NCI-H128 (cell line): ENCODE results near the gene GGA2.
A peak's percentile ranks its signal among the peaks of the same experiment; 100 is the strongest.
"Not testable (repeated sequence)": the region's sequence is repeated elsewhere in the genome, so short reads cannot be mapped to it uniquely, and the experiment has no call there.

ENCODE experiments used
- DNase-seq: peaks from one replicate; lab custom pipeline; 2025; ENCODE audit not compliant: unreplicated experiment; lab: John Stamatoyannopoulos, UW

Gene GGA2

DNA sequence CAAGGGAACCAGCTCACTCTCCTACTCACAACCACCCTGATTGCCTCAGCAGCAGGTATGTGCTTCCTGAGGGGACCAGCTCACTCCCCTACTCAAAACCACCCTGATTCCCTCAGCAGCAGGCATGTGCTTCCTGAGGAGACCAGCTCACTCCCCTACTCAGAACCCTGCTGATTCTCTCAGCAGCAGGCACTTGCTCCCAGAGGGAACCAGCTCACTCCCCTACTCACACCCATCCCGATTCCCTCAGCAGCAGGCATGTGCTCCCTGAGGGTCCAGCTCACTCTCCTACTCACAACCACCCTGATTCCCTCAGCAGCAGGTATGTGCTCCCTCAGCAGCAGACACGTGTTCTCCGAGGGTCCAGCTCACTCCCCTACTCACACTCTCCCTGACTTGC is 31.2 kb downstream of the GGA2 start:
- DNase-seq: no peak

DNA sequence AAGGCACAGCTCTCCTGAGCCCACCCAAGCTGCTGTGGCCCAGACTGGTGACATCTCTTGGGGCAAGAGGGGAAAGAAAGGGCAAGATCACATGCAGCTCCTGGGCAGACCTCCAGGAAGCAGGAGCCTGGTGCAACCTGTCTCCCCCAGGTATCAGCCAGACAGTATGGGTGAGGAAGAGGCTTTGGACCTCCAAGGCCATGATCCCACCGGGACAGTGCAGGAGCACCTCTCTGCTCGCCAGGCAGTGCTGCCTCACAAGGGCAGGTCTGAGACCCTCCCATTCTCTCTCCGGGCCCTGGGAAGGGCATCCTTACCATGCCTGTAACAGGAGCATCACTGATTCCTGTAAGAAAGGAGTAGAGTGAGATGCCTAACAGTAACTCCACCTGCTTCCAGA is 31.7 kb downstream of the GGA2 start:
- no peak for DNase-seq

DNA sequence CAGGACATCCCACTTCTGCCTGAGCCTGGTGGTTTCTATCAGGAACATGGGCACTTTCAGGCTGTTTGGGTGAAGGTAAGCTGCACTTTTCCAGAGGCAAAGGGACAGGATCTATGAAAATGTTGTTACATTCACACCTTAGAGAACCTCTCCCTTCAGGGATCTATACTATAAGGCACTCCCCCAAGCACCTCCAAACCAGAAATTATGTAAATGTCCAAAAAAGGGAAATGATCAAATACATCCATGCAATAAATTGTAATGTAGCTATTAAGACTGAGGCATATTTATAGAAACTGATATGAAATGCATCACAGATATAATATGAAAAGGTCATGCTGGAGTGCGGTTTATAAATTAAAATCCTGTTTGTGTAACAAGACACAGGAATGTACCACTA is 34.0 kb downstream of the GGA2 start:
- no peak for DNase-seq

DNA sequence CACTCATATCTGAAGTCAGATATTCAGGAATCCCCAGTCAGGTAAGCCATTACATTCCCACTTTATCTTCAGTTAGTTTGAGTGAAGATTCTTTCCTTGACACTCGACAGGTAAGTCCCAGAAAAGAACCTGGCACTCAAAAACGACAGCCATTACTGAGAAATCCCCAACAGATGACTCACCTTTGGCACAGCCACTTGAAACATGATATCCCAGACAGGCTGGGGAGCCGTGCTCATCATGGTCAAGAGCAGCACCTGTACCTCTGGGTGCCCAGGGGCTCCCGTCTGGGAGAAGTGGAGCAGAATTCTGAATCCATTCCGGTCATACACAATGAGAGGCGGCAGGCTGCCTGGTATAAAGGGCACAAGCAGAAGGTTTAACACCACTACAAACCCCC is 40.5 kb downstream of the GGA2 start:
- DNase-seq: no peak

GRCh38 chr16:23466162-23466885 is 44.0 kb downstream of the GGA2 start:
- DNase-seq: no peak

- DNase-seq: no peak
Measured at GRCh38 chr16:23465179-23465578, 45.1 kb downstream of the GGA2 start.

DNA sequence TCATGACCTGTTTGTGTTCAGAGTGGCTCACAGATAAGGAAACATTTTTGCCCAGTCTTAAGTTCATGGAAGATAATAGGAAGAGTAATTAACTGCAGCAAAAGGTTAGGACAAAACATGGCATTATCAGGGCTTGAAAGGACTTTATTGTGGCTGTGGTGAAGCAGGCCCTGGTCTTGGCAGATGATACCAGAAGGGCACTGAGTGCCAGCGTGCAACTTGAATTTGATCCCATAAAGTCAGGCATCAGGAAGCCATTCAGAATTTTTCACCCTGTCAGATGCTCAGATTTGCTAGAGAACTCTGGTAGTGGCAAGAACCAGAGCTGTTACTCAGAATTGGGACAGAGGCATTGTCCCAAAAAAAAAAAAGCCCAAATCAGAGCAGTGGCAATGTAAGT is 46.1 kb downstream of the GGA2 start:
- DNase-seq: no peak

DNA sequence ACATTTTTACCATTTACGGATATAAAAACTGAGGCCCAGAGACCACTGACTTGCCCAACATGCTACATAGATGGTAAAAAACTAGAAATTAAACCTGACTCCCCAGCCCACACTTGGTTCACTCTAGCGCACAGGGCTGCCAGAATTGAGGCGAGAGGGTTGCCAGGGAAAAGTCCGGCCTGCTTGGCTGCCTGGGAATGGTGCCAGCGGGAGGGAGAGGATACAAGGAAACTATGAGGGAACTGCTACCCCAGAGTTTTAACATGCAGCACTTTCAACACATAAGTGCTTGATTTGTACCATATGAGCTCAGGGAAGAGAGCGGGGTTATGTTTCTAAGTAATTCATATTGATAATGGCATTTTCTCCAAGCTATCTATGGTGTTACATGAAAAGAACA is 47.3 kb downstream of the GGA2 start:
- DNase-seq: not testable (repeated sequence)

DNA sequence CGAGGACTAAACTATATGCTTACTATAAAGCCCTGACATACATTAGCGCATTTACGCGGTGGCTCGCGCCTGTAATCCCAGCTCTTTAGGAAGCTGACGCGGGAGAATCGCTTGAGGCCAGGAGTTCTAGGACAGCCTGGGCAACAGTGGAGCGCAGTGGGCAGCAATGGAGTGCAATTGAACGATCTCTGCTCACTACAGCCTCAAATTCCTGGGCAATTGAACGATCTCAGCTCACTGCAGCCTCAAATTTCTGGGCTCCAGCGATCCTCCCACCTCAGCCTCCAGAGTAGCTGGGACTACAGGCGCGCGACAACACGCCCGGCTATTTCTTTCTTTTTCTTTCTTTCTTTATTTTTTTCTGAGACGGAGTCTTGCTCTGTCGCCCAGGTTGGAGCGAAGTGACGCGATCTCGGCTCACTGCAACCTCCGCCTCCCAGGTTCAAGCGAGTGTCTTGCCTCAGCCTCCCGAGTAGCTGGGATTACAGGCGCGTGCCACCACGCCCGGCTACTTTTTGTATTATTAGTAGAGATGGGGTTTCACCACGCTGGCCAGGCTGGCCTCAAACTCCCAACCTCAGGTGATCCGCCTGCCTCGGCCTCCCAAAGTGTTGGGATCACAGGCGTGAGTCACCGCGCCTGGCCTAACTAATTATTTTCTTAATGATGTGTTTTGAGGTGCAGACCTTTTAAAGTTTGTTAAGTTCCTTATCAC is 56.8 kb downstream of the GGA2 start:
- DNase-seq: no peak

DNA sequence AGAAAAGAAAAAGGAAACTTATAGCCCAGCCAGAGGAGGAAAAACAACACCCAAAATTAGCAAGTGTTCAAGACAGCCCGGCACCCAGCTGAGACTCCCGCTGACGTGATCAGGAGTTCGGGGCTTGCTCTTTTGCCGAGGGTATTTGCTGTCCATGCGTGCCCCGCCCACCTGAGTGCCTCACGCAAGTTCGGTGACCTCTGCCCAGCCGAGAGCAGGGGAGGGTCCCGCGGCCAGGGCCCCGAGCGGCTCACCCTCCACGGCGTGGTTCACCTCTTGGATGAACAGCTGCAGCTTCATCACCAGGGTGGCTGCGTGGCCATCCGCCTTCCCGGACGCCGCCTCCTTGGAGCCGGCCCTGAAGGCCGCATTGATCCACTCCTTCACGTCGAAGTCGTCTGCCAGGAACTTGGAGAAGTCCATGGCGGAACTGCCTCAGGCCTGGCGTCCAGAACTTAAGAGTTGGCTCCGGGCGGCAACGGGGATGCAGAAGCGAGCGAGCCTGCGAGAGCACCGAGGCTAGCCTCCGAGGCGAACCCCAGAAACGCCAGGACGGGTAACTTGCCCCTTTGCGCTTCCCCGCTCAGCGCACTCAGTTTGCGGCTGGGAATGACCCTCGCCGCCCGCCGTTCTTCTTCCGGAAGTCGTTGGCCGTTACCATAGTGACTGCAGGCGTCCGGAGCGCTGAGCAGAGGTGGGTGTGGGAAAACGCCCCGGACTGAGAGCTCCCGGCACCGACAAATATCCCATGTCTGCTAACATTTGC is 57.5 kb downstream of the GGA2 start, which contains the start of gene COG7:
Gene COG7, minus strand, starts transcription at position 618 of the 766 bp plus-strand sequence. Its CDS starts 195 bp downstream, at position 423.
- DNase-seq: peak; percentile 19

DNA sequence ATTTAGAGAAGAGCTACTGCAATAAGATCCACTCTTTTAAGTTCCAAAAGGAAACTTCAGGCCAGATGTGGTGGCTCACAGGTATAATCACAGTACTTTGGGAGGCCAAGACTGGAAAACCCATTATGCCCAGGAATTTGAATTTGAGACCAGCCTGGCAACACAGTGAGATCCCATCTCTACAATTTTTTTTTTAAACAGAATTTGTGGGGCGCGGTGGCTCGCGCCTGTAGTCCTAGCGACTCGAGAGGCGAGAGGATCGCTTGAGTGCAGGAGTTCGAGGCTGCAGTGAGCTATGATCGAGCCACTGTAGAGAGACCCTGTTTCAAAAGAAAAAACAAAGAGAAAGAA is 58.1 kb downstream of the GGA2 start:
- no peak for DNase-seq

DNA sequence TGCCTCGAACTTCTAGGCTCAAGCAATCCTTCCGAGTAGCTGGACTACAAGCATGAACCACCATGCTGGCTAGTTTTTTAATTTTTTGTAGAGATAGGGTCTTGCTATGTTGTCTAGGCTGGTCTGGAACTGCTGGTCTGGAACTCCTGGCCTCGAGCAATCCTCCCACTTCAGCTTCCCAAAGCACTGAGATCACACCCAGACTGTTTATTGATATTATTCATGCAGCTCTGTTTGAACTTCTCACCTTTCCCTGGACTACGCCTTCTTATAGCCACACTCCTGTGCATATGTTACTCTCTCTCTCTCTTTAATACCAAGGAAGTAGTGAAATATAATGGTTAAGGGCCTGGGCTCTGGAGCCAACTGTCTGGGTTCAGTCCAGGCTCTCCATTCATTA is 61.9 kb downstream of the GGA2 start:
- no peak for DNase-seq

DNA sequence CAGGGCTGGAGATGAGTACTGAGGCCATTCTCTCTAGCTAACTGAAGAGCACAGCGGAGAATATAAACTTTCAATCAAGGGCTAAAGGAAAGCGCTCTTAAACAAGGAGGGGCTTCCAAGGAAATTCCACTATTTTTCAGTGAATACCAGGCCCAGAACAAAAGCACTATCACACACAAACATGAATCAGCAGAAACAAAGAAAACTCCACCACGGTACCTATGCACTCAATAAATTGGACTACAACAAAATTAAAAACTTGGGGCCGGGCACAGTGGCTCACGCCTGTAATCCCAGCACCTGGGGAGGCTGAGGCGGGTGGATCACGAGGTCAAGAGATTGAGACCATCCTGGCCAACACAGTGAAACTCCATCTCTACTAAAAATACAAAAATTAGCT is 72.8 kb downstream of the GGA2 start:
- DNase-seq: not testable (repeated sequence)

DNA sequence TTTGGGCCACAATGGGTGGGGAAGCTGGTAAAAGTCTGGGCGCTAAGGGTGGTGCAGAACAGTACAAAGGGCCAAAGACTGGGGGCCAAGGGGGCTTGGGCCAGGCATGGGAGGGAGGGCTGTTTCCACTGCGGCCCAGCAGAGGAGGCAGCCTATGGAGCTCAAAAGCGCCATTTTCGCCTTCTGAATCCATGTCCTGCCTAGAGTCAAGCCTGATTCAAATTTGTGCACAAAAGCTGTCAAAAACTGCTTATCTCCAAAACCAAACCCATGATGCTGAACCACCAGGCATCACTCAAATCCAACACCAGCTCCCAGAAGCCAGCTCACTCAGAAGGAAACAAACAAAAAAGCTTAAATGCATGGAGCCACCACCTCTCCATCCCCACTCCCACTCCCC is 73.3 kb downstream of the GGA2 start:
- no peak for DNase-seq

DNA sequence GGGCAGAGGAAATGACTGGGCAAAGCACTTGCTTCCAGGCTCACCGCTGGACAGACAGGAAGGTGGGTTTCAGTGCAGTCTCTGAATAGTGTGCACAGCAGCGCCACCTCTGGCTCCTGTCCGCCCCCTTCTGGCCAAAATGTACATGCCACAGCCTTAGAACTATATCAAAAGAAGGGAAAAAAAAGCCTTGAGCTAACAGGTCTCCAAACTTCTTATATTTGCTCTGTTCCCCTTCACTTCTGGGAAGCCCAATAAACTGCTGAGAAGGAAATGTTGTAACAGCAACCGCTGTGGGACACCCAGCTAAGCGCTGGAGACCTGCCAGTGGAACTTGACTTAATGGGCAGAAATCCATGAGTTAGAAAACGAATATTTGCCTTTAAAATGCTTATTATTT is 74.8 kb downstream of the GGA2 start:
- DNase-seq: no peak

GRCh38 chr16:23434380-23434779 is 75.9 kb downstream of the GGA2 start:
- DNase-seq: peak; percentile 36

DNA sequence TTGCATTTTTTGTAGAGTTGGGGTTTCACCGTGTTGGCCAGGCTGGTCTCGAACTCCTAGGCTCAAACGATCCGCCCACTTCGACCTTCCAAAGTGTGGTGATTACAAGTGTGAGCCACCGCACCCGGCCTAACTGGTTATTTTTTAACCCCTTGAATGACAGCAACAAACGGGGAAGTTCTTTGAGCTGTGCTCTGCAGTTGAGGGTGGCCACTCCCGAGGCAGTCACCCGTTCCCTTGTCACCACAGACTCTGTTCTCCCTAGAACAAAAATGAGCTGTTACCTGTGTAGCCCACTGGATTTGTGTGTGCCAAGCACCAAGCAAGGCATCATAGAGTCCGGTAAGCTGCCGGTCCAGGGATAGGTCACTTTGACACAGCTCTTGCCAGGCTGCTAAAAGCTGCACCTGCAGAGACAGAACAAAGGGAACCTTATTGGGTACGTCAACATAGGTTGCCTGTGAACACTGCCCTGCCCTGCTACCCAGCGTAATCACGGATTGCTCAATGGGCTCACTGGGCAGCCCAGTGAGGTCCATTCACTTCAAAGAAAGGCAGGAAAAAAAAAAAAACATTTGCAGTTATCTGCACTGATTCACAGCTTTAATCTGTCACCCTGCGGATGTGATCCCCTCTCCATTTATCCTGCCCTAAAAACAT is 76.9 kb downstream of the GGA2 start:
- no peak for DNase-seq

DNA sequence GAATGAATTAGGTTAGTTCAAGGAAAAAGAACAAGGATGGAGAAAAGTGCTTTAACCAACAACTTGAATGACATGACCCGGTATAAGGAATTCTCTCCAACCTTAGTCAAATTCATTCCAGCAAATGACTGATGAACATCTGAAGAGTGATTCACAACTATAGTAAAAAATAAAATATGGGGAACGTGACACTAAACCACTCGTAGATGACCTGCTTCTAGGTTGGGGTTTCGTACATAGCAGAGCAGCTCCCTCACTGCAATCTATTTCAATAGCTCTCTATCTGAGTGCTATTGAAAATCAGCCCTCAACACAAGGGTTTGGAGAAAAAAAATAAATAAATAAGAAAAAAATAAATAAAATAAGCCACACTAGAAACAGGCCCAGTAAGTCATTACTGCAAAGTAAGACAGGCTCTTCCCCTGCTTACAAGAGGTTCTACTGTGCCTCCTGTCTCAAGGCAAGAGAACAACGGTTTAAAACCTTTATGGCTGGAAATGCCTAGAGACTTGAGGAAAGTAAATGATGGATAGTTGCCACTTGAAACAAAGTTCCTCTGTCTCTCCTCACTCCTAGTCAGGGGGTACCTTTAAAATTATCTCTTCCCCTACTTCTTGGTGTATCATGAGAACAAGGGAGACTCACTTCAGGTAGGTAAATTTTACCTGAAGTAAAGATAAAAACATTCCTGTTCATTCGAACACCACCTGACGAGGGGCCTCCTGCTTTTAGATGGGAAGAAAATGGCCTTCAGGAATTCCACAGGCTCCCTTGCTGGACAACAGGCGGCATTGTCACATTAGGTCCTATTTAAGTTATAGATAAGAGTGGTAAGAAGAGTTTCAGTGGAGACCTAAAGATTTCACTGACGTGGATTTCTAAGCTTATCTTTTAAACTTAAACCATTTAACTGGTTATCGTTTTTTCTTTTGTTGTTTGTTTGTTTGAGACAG is 77.8 kb downstream of the GGA2 start:
- no peak for DNase-seq

DNA sequence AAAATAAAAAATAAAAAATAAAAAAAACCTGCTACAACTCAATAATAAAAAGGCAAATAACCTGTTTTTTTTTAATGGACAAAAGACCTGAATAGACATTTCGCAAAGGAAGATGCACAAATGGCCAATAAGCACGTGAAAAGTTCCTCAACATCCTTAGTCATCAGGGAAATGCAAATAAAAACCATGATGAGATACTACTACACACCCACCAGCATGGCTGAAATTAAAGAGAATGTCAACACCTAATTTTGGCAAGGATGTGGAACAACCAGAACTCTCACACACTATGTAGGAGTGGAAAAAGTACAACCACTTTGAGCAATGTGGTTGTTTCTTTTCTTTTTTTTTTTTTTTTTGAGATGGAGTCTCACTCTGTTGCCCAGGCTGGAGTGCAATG is 81.9 kb downstream of the GGA2 start:
- no peak for DNase-seq

GRCh38 chr16:23424292-23424958 is 85.9 kb downstream of the GGA2 start:
- DNase-seq: no peak
